Mucosa of rectum (tissue), 2 donors: ENCODE results near the gene ATP6V1B1.

ENCODE experiments used
- H3K27ac ChIP-seq, 2 donors: one replicate each; pipeline ENCODE4 v1.7.0; 2013; ENCODE audit warnings: inconsistent platforms in 2 of 2, low read depth in 2 of 2, low read length in 2 of 2
- H3K27me3 ChIP-seq, 2 donors: one replicate each; pipeline ENCODE4 v1.7.0; 2013; ENCODE audit warnings: low read length in 2 of 2; ENCODE audit not compliant: control insufficient read depth in 2 of 2, insufficient read depth in 2 of 2
- H3K36me3 ChIP-seq, 2 donors: one replicate each; pipeline ENCODE4 v1.7.0; 2013; ENCODE audit warnings: low read length in 2 of 2; ENCODE audit not compliant: control insufficient read depth in 2 of 2, insufficient read depth in 2 of 2
- H3K4me1 ChIP-seq, 2 donors: one replicate each; pipeline ENCODE4 v1.7.0; 2013; ENCODE audit warnings: low read length in 2 of 2, mild to moderate bottlenecking in 1 of 2; ENCODE audit not compliant: control insufficient read depth in 2 of 2, insufficient read depth in 2 of 2
- H3K4me3 ChIP-seq, 2 donors: one replicate each; pipeline ENCODE4 v1.7.0; 2013; ENCODE audit warnings: low read length in 2 of 2
- H3K9ac ChIP-seq, 2 donors: one replicate each; pipeline ENCODE4 v1.7.0; 2013; ENCODE audit warnings: low read length in 2 of 2, low read depth in 1 of 2, mild to moderate bottlenecking in 1 of 2
- H3K9me3 ChIP-seq, 2 donors: one replicate each; pipeline ENCODE4 v1.7.0; 2013; ENCODE audit warnings: low read length in 2 of 2; ENCODE audit not compliant: control insufficient read depth in 2 of 2
- donor health status: healthy.
- donor health status: Normal muscosa, but diverticular disease.

Gene ATP6V1B1

DNA sequence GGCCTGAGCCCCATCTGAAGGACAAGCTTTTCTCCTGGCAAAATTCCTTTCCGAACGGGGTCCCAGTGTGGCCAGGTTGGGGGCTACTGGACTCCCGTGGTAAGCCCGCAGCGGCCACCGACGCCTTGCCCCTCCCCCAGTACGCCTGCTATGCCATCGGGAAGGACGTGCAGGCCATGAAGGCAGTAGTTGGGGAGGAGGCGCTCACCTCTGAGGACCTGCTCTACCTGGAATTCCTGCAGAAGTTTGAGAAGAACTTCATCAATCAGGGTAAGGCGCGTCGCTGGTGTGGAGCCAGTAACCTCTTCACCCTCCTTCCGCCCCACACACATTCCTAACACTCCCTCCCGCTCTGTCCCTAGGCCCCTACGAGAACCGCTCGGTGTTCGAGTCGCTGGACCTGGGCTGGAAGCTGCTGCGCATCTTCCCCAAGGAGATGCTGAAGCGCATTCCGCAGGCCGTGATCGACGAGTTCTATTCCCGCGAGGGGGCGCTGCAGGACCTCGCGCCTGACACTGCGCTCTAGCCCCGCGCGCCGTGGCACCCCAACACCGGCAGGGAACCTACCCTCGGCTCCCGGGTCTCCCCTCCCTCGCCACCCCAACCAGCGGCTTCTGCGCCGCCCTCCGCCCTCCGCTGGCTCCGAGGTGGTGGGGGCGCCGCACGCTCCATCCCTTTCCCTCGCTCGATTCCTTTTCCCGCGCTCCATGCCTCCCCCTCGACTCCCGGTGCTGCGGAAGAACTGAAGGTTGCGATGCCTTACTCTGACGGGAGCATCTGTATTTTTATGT is 29.1 kb downstream of the ATP6V1B1 start:
- Histone ChIP-seq H3K9ac (peak overlapping the region in 1 of 2 donors; percentile 53), H3K36me3 (no peaks in the 10 kb centered on the region), H3K27me3 (peaks cover 7 to 15% of the 10 kb centered on the region in 2 donors), H3K4me1 (peaks cover 0 to 3% of the 10 kb centered on the region in 2 donors), H3K27ac (no peak overlapping the region), H3K4me3 (peak overlapping the region; percentile 56 to 57), H3K9me3 (no peaks in the 10 kb centered on the region)

DNA sequence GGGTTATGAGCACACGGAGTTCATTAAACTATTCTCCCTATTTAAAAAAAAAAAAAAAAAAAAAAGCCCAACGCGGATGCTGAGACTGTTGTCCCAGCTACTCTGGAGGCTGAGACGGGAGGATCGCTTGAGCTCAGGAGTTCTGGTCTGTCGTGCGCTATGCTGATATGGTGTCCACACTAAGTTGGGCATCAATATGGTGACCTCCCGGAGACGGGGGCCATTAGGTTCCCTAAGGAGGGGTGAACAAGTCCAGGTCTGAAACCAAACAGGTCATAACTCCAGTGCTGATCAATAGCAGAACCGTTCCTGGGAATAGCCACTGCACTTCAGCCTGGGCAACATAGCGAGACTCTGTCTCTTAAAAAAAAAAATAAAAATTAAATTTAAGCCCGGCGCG is 29.8 kb downstream of the ATP6V1B1 start:
- no peak overlapping the region for H3K27ac ChIP-seq
- peaks cover 0 to 3% of the 10 kb centered on the region in 2 donors for H3K4me1 ChIP-seq
- no peak overlapping the region for H3K9ac ChIP-seq
- peaks cover 7 to 15% of the 10 kb centered on the region in 2 donors for H3K27me3 ChIP-seq
- H3K4me3 ChIP-seq = peak overlapping the region; percentile 56 to 57
- no peaks in the 10 kb centered on the region for H3K36me3 ChIP-seq
- no peaks in the 10 kb centered on the region for H3K9me3 ChIP-seq

DNA sequence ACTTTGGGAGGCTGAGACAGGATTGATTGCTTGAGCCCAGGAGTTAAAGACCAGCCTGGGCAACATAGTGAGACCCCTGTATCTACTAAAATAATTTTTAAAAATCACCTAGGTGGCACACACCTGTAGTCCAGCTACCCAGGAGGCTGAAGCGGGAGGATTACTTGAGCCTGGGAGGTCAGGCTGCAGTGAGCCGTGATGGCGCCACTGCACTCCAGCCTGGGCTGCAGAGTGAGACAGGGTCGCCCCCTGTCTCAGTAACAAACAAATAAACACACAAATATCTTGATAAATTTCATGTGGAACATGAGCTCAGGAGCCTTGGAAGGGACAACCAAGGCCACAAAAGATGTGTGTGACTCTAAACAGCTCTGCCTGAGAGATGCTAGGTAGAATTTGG is 31.0 kb downstream of the ATP6V1B1 start:
- Histone ChIP-seq H3K4me3 (no peak overlapping the region), H3K9ac (no peak overlapping the region), H3K9me3 (no peaks in the 10 kb centered on the region), H3K27ac (no peak overlapping the region), H3K27me3 (peaks cover 7 to 15% of the 10 kb centered on the region in 2 donors), H3K36me3 (no peaks in the 10 kb centered on the region), H3K4me1 (peaks cover 0 to 3% of the 10 kb centered on the region in 2 donors)

DNA sequence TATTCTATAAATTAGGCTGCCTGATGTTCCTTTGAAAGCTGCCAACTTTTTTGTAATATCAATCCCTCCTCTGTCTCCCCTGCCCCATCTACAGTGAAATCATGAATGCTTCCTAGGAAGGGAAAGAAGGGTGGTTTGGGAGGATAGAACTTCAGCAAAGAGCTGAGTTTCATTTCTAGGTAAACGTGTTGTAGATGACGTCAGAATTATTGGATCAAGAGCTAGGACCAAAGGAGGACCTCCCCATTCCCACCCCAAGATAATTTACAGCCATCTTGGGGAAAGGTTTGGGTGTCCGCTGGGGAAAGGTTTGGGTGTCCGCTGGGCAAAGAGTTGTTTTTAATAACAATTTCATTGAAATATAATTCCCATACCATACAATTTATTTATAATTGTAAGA is 31.5 kb downstream of the ATP6V1B1 start:
- no peak overlapping the region for H3K4me3 ChIP-seq
- no peak overlapping the region for H3K9ac ChIP-seq
- H3K4me1 ChIP-seq = peaks cover 0 to 3% of the 10 kb centered on the region in 2 donors
- H3K27ac ChIP-seq = no peak overlapping the region
- no peaks in the 10 kb centered on the region for H3K36me3 ChIP-seq
- H3K9me3 ChIP-seq = no peaks in the 10 kb centered on the region
- peaks cover 7 to 15% of the 10 kb centered on the region in 2 donors for H3K27me3 ChIP-seq

DNA sequence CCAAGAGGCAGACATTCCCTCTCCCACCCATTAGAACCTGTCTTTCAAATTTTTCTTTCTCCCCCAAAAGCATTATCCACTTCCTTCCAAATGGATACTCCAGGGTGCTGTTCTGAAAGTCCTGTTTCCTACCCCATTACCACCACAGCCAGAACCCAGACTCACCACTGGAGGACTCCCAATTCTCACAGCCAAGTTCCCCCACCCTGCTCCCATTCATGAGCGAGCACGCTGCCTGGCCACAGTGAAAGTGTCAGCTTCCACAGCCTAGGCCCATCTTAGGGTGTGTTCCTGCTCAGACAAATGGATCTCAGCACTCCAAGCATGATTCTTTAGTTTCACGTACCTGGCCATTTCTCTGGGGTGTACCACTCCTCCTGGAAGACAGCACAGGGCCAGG is 38.9 kb downstream of the ATP6V1B1 start:
- Histone ChIP-seq H3K27me3 (no peaks in the 10 kb centered on the region), H3K9me3 (no peaks in the 10 kb centered on the region), H3K4me3 (no peak overlapping the region), H3K9ac (no peak overlapping the region), H3K36me3 (no peaks in the 10 kb centered on the region), H3K4me1 (peaks cover 6 to 11% of the 10 kb centered on the region in 2 donors), H3K27ac (no peak overlapping the region)

DNA sequence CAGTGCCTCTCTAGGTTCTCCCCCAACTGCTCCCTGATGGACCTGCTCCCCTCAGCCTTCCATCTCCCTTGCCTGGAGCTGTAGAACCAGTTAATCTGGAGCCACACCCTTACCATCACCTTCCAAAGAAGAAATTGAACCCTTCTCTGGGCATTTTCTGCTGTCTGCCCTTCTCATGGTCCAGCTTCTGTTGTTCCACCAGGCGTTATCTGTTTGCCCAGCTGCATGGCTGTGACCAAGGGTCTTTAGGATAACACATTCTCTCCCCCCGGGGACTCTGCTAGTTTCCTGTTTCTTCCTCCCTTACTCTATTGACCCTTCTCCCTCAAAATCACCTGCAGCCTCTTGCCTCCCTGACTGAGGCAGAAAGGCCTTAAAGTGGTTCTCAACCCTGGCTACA is 39.5 kb downstream of the ATP6V1B1 start:
- H3K9me3 ChIP-seq = no peaks in the 10 kb centered on the region
- H3K4me3 ChIP-seq = no peak overlapping the region
- no peak overlapping the region for H3K9ac ChIP-seq
- no peaks in the 10 kb centered on the region for H3K27me3 ChIP-seq
- no peak overlapping the region for H3K27ac ChIP-seq
- H3K4me1 ChIP-seq = peaks cover 6 to 11% of the 10 kb centered on the region in 2 donors
- no peaks in the 10 kb centered on the region for H3K36me3 ChIP-seq

DNA sequence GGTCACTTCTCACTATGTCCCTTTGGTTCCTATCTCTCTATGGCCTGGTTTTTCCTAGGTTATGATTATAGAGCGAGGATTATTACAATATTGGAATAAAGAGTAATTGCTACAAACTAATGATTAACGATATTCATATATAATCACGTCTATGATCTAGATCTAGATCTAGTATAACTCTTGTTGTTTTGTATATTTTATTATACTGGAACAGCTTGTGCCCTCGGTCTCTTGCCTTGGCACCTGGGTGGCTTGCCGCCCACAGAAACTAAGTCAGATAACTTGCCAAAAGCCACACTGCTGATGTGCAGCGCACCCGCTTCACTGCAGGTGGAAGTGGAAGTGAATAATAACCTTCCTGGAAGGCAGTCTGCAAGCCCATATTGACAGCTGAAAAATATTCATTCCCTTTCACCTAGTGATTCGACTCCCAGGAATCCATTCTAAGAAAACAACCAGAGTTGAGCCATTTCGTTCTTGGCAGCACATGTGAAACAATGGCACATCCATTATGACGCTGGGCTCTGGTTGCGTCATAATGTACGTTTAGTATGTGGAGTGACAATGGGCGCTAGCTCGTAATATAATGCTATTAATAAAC is 42.0 kb downstream of the ATP6V1B1 start:
- Histone ChIP-seq H3K9me3 (no peaks in the 10 kb centered on the region), H3K36me3 (no peaks in the 10 kb centered on the region), H3K4me3 (peak overlapping the region; percentile 70 to 80), H3K27me3 (no peaks in the 10 kb centered on the region), H3K9ac (peak overlapping the region in 1 of 2 donors; percentile 63), H3K27ac (peak overlapping the region; percentile 80 to 85), H3K4me1 (peaks cover 6 to 11% of the 10 kb centered on the region in 2 donors)

DNA sequence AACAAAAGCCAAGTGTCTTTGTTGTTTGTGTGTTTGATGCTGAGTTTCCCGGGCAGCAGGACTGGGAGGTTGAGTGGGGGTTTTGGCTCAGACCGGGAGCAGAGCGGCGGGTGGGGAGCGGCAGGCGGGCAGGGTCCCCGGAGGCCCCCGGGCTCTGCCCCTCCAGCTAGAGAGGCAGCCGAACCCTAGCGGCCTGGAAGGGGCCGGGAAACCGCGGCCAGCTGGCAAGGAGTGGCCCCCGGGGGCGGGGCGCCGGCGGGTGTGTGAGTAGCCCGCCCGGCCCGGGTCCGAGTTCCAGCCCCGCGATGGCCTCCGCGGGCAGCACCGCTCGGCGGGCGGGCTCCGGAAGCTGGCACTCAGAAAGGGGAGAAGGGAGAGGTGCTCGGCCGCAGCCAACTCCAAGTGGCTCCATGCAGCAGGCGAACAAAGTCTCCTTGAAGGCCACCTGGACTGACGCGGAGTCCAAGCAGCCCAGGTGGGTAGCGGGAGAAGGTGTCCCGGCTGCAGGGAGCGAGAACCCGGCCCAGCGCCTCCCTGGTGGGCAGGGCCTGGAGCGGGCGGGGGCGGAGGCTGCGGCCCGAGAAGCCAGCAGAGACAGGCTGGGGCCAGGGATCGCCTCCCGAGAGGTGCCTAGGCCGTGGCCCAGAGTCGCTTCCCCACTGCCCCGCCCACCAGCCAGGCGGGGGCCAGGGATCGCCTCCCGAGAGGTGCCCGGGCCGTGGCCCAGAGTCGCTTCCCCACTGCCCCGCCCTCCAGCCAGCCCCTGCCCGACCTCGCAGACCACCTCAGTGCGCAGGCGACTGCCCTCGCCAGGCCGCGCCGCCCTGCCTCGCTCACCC is 42.9 kb downstream of the ATP6V1B1 start, which contains the start of gene ANKRD53:
ANKRD53 (plus strand) TSS at position 290 of the 839 bp plus-strand sequence; CDS start at position 306, 16 bp downstream.
- H3K27ac ChIP-seq = peak within 1 kb of the TSS; percentile 80 to 85
- no peaks in the 10 kb centered on the region for H3K9me3 ChIP-seq
- peaks cover 0 to 1% of the 10 kb centered on the region in 2 donors for H3K36me3 ChIP-seq
- peak within 1 kb of the TSS in 1 of 2 donors; percentile 63 for H3K9ac ChIP-seq
- no peaks in the 10 kb centered on the region for H3K27me3 ChIP-seq
- peaks cover 6 to 11% of the 10 kb centered on the region in 2 donors for H3K4me1 ChIP-seq
- peak within 1 kb of the TSS; percentile 70 to 80 for H3K4me3 ChIP-seq

DNA sequence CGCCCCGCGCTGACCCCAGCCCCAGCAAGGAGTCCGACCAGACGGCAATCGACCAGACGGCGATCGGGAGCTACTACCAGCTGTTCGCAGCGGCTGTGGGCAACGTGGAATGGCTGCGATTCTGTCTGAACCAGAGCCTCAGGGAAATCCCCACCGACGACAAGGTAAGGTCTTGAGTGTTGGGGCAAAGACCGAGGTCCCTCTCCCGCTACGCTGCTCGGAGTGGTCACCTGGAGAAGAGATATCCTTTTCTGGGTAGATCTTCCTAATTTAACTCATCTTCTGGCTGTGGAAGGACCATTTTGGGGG is 43.4 kb downstream of the ATP6V1B1 start:
- Histone ChIP-seq H3K27me3 (no peaks in the 10 kb centered on the region), H3K4me1 (peaks cover 6 to 11% of the 10 kb centered on the region in 2 donors), H3K4me3 (peak overlapping the region in 1 of 2 donors; percentile 70), H3K27ac (peak overlapping the region; percentile 18 to 85), H3K9me3 (no peaks in the 10 kb centered on the region), H3K36me3 (peaks cover 0 to 5% of the 10 kb centered on the region in 2 donors), H3K9ac (peak overlapping the region in 1 of 2 donors; percentile 63)

DNA sequence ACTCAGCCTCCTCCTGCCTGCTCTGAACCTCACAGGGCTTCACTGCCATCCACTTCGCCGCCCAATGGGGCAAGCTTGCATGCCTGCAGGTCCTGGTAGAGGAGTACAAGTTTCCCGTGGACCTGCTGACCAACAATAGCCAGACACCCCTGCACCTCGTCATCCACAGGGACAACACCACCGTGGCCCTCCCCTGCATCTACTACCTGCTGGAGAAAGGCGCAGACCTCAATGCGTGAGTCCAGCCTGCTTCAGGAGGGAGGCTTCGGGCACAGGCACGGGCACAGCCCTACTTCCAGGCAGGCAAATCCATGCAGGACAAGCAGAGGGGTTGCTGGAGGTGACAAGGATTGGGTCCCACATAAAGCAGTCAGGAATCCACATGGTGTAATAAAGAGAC is 43.9 kb downstream of the ATP6V1B1 start:
- peaks cover 0 to 5% of the 10 kb centered on the region in 2 donors for H3K36me3 ChIP-seq
- no peak overlapping the region for H3K4me3 ChIP-seq
- no peak overlapping the region for H3K27ac ChIP-seq
- no peaks in the 10 kb centered on the region for H3K9me3 ChIP-seq
- H3K27me3 ChIP-seq = no peaks in the 10 kb centered on the region
- peaks cover 6 to 12% of the 10 kb centered on the region in 2 donors for H3K4me1 ChIP-seq
- H3K9ac ChIP-seq = no peak overlapping the region
